ENCODE measurements around the gene TRIP10.
"Not testable (repeated sequence)": the region's sequence is repeated elsewhere in the genome, so short reads cannot be mapped to it uniquely, and the experiment has no call there.

TRIP10 gene

GRCh38 chr19:6744381-6745301 lies 5.2 kb downstream of the TRIP10 start:
- no peak for DNase-seq

DNA sequence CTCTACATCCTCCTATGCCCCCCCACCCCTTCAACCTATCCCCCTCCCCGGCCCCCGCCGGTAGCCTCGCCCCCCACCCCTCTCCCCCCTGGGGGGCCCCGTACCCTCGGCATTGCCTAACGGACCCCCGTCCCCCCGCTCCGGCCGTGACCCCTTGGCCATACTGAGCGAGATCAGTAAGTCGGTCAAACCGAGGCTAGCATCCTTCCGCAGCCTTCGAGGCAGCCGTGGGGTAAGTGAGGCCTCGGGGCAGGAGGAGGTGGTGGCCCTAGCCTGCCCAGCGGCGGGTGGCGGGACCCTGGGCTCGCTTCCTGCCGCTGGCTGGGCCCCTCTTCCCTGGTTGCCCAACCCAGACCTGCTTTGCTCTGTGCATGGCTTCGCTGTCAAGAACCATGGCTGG lies 6.5 kb downstream of the TRIP10 start:
- DNase-seq = no peak

DNA sequence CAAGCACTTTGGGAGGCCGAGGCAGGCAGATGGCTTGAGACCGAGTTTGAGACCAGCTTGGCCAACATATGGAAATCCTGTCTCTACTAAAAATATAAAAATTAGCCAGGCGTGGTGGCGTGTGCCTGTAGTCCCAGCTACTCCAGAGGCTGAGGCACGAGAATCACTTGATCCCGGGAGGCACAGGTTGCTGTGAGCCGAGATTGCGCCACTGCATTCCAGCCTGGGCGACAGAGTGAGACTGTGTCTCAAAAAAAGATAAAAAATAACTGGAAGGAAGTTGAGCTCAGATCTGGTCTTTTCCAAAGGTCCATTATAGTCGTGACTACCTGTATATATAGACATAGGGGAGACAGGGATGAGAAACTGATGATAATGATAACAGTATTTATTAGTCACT lies 9.1 kb downstream of the TRIP10 start:
- not testable (repeated sequence) for DNase-seq

DNA sequence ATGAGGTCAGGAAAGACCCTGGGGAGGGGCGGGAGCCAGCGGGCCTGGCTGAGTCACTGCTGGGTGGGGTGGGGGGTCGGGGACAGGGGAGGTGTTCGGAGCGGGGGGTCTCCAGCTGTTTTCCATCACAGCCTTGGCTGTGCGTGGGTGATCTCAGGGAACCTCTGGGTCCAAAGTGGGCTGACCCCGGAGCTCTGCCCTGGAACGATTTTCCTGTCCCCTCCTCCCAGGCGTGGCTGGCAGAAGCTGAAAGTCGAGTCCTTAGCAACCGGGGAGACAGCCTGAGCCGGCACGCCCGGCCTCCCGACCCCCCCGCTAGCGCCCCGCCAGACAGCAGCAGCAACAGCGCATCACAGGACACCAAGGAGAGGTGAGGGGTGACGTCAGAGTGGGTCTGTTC lies 10.6 kb downstream of the TRIP10 start:
- no peak for DNase-seq

DNA sequence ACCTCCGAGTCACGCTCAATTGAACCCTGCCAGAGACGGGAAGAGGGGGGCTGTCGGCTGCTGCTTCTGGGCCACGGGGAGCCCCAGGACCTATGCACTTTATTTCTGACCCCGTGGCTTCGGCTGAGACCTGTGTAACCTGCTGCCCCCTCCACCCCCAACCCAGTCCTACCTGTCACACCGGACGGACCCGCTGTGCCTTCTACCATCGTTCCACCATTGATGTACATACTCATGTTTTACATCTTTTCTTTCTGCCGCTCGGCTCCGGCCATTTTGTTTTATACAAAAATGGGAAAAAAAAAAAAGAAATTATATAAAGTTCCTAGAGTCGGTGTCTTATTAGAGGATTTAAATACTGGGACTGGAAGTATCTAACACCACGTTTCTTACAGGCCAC lies 11.7 kb downstream of the TRIP10 start:
- no peak for DNase-seq

DNA sequence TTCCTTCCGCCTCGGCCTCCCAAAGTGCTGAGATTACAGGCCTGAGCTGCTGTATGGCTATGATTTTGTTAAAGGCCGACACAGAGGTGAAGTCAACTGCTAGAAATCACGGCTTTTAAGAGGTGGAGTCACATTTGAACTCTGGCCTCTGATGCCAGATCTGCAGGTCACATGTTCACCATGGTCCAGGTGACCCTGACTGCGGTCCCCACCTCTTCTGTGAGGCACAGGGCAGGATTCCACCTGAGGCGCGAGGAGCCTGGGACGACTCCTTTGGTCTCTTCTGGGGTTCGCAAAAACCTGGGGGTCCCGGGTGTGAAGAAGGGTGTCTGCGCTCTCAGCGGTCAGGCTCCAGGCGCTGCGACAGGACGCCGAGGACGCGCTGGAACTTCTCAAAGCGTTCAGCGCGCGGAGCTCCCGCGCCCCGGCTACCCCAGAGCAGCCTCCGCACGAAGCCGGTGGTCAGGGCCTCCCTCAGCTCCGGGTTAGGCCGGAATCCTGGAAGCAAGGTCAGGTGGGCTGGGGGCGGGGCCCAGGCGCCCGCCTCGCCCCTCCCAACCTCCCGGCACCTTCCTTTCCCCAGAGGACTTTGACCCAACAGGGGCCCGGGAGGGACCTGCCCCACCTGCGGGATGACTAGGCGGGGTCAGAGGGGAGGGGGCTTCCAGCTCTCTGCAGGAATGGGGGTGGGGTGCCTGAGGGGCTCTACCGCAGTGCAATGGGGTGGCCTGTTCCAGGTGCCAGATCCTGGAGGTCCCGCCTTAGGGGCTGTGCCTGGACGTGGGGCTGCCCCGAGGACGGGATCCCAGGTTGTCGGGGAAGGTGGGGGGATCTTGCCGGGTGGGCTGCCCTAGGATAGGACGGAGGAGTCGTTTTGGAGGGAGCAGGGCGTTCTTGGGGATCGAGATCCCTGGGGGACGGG lies 13.0 kb downstream of the TRIP10 start:
- no peak for DNase-seq

DNA sequence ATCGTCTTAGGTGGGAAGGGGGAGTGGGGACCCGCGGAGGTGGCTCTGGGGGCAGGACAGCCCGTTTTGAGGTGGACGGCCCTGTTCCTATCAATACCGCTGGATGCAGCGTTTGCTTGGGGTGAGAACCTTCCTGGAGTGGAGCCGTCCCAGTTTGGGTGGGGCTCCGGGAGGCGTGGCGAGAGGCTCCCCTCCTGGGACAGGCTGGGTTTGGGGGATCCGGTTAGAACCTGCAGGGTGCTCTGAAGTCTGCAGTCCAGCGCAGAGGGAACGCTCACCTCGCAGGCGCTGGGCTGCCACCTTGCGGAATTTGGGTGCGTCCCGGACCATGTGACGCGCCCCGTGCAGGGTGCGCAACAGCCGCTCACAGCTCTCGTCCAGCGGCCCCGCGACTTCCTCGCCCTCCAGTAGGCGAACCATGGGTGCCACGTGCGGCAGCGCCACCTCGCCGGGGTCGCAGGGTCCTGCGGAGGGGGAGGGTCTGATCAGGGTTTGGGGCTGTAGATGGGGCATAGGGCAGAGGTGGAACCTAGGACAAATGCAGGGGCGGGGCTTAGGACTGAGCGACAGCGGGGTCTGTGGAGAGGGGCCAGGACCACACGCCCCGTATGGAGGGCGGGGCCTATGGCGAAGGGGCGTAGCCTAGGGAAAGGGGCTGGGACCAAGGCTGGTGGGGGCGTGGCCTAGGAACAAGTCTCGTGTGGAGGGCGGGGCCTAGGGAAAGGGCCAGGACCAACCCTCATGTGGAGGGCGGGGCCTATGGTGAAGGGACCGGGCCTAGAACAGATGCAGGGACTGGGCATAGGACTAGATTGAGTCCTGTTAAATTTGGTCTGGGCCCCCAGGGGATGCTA lies 13.9 kb downstream of the TRIP10 start:
- DNase-seq = peak; percentile 82 to 87

DNA sequence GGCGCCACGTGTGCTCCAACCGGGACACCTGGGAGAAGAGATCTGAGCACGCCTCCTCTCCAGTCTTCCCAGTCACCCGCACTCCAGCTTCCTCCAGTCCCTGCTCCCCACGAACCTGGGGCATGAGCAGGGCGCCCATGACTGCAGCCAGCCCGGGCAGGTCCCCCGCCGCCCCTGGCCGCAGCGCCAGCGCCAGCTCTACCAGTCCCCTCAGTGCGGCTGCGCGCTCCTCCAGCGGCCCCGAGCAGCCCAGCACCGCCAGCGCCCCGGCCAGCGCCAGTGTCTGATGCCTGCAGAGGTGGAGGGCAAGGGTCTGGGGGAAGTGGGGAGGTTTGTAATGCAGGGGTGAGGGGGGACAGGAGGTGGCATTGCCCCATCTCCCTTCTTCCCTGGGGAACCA lies 14.7 kb downstream of the TRIP10 start:
- no peak for DNase-seq

DNA sequence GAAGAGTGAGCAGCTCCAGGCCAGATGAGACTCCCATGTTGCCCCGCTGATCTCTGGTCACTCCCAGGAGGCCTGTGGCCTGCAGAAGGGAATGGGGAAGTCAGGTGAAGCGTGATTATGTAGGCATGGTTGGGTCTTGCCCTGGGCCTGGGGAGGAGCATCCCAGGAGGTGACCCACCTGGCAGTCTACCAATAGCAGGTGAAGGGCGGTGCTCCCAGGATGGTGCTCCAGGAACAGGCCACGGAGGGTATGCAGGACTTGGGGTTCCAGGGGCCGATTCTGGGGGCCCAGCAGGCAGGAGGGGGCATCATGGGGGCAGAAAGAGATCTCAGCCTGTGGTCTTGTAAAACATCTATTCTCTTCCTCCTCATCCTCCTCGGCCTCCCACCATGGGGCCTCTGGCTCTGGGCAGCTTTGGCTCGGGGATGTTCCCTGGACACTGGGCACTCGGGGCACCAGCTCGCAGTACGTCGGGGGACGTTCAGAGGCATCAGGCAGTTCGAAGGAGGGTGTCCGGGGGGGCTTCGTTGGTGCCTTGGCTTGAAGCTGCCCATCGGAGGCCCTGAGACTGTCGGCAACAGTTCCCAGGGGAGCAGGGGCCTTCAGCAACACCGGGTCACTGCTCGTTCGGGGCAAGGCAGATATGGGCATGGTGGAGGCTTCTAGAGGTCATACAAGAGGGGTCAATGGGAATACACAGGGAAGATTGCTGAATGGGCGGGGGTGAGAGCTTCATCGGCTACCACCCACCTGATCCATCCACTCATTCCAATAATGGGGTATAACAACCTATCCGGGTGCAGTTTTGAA lies 15.4 kb downstream of the TRIP10 start:
- DNase-seq = no peak

GRCh38 chr19:6760606-6761005 lies 21.1 kb downstream of the TRIP10 start:
- no peak for DNase-seq

DNA sequence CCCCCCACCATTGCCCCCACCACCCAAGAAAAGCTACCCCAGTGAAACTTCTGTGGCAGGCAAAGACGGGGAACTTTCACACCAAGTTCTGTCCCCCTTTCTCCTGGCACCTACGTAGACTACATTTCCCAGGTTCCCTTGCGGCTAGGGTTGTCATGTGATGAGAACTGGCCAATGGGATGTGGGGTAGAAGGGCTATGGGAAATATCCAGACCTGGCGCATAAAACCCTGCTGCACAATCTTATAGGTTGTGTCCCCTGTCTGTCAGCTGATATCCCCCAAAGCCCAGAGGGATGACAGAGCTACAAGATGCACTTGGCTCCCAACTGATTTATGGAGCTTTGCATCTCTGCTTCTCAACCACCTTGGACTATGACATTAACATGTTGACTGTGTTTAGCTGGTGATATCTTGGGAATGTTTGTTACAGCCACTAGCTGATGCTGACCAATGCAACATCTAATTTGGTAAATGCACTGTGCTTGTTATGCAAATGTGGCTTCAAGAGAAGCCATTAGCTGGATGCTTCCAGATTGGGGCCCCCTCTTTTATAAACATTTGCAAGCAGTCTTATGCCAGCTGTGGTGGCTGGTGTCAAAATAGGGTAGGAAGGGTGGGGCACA lies 21.7 kb downstream of the TRIP10 start:
- DNase-seq = peak; percentile 15 to 35

GRCh38 chr19:6762253-6762797 lies 22.8 kb downstream of the TRIP10 start:
- DNase-seq = not testable (repeated sequence)

DNA sequence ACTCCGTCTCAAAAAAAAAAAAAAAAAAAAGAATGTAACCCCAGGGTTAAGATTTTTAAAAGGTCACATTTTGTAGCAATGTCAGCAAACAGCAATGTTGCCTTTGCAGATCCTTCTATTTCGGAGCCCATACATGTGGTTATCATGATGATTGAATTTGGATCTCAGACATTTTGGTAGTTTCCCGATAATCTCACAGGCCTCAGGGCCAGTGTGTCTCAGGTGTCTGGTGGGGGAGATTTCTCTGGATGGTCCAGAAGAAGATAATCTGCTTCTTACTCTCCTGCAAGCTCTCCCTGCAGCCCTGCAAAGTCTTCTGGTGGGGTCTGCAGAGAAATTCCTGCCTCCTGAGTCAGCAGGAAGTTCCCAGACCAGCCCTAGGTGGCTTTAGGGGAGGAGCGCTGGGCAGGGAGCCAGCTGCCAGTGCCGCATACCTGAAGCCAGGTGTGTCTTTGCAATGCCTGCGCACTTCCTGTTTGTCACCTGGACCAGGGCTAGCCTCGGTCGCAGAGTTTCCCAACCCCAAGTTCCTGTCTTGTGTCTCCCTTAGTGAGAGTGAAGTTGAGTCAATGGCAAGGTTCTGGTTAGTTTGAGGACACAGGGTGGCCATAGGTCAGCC lies 26.4 kb downstream of the TRIP10 start:
- peak; percentile 18 to 31 for DNase-seq

GRCh38 chr19:6766357-6767080 lies 27.0 kb downstream of the TRIP10 start:
- no peak for DNase-seq

- peak in 1 of 2 donors; percentile 73 for DNase-seq
These were observed 27.5 kb downstream of the TRIP10 start for GRCh38 chr19:6767081-6767356.

DNA sequence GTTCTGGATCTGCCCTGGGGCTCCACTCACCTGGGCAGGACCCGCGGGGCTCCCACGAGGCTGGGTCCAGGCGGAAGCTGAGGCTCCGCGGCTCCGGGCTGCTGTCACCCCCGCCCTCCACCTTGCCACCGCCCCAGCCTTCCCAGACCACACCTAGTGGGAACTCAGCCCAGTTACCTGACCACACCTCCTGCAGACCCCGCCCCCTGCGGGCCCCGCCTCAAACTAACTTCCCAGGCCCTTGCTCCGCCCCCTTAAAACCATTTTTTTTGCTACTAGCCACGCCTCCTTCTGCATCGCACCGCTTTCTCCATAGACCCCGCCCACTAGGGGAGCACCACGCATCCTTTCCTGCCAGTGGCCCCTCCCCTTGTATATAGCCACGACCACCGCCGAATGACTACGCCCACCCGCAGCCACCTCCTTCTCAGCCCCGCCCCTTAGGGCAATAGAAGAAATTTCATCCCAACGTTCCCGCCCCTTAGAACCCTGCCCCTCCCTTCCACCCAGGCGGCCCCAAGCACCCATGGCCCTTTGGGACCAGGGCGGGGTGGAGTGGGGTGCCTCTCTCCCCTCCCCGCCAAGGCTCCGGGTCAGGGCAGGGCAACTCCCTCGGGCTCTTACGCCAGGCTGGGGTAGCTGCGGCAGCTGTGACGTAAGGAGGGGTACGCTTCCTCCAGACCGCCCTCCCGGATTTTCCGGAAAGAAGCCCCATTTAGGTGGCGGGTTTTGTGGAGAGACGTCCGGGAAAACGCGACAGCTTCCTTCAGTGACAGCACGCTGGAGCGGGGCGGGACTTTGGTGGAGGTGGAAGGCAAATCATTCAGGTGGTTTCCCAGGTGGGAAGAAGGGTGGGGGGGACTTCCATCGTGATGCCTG lies 28.1 kb downstream of the TRIP10 start, which contains the start of gene SH2D3A:
Gene SH2D3A, minus strand, starts transcription at position 79 of the 879 bp plus-strand sequence. CDS start 3,687 bp downstream, outside the sequence.
- DNase-seq = peak; percentile 95 to 97

DNA sequence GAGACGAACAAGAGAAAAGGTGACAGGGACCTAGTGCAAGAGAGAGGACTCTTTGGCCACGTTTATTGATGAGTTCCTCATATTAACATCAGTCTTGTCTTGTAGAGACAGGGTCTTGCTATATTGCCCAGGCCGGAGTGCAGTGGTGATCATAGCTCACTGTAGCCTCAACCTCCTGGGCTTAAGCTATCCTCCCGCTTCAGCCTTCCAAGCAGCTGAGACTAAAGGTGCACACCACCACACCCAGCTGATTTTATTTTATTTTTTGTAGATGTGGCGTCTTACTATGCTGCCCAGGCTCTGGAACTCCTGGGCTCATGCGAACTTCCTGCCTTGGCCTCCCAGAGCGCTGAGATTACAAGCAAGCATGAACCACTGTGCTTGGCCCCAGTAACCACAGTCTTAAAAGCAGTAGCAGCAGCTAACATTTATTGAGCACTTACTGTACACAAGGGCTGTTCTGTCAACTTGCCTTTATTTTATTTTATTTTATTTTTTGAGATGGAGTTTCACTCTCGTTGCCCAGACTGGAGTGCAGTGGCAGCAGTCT lies 28.8 kb downstream of the TRIP10 start:
- DNase-seq = peak in 1 of 2 donors; percentile 32

GRCh38 chr19:6769006-6769619 lies 29.6 kb downstream of the TRIP10 start:
- peak in 1 of 2 donors; percentile 32 for DNase-seq

All from CD4-positive, alpha-beta T cell treated with Interleukin-1 beta for 1 hour (primary cell).